Fibroblast of peridontal ligament (primary cell): ENCODE data around the gene SIAH2.

Experiments
- DNase-seq: peaks from one replicate; pipeline ENCODE4 v3.0.0-alpha.2; 2010; ENCODE audit errors: extremely low read depth

The SIAH2 gene

GRCh38 chr3:150734795-150735119, 28.2 kb downstream of the SIAH2 start:
- no peak for DNase-seq

GRCh38 chr3:150733936-150734794, 28.8 kb downstream of the SIAH2 start:
- no peak for DNase-seq

- no peak for DNase-seq
These were observed 29.5 kb downstream of the SIAH2 start for GRCh38 chr3:150733373-150733935.

GRCh38 chr3:150729682-150730360, 33.1 kb downstream of the SIAH2 start:
- no peak for DNase-seq

- no peak for DNase-seq
These were observed 35.1 kb downstream of the SIAH2 start for GRCh38 chr3:150727653-150728502.

GRCh38 chr3:150725548-150725947, 37.4 kb downstream of the SIAH2 start:
- DNase-seq, result no peak

GRCh38 chr3:150723946-150724345, 39.0 kb downstream of the SIAH2 start:
- no peak for DNase-seq

GRCh38 chr3:150722267-150722666, 40.7 kb downstream of the SIAH2 start:
- no peak for DNase-seq

GRCh38 chr3:150721285-150722130, 41.5 kb downstream of the SIAH2 start:
- peak; percentile 83 for DNase-seq

- DNase-seq, result no peak
These were observed 42.5 kb downstream of the SIAH2 start for GRCh38 chr3:150720444-150720843.

- DNase-seq, result no peak
These were observed 52.9 kb downstream of the SIAH2 start for GRCh38 chr3:150710097-150710496.

GRCh38 chr3:150703756-150704344, 59.1 kb downstream of the SIAH2 start, which contains the start of gene ERICH6:
Gene ERICH6 (minus strand): TSS chr3:150703920. CDS start chr3:150703898, 22 bp downstream.
- DNase-seq, result peak; percentile 85

- no peak for DNase-seq
These were observed 59.6 kb downstream of the SIAH2 start for GRCh38 chr3:150703299-150703755.

- DNase-seq, result no peak
These were observed 63.8 kb downstream of the SIAH2 start for GRCh38 chr3:150699068-150699639.

GRCh38 chr3:150697646-150698045, 65.3 kb downstream of the SIAH2 start:
- DNase-seq, result peak; percentile 4

GRCh38 chr3:150691414-150692040, 71.4 kb downstream of the SIAH2 start:
- DNase-seq, result no peak
